Osteoblast (primary cell): ENCODE results near the gene SERPINH1. TPM values are rescaled to one million over a fixed set of nuclear protein-coding genes. Genes with fewer than 3 reads are reported as not detected.
A peak's percentile ranks its signal among the peaks of the same experiment; 100 is the strongest.

Experiments used
- DNase-seq: peaks from one replicate; pipeline ENCODE4 v3.0.0; 2011; ENCODE audit warnings: low spot score, mixed read lengths; ENCODE audit not compliant: insufficient read length; ENCODE audit errors: missing footprints
- H2AFZ ChIP-seq: 2 replicates; pipeline ENCODE4 v1.6.0; 2011; ENCODE audit warnings: mild to moderate bottlenecking, low read length
- H3K27ac ChIP-seq: 2 replicates; pipeline ENCODE4 v1.5.1; 2011; ENCODE audit warnings: mild to moderate bottlenecking, low read depth, low read length, moderate library complexity
- H3K27me3 ChIP-seq: 2 replicates; pipeline ENCODE4 v1.6.0; 2012; ENCODE audit warnings: mild to moderate bottlenecking, control low read depth, inconsistent platforms, low read length, moderate library complexity; ENCODE audit not compliant: insufficient read depth
- H3K36me3 ChIP-seq: 2 replicates; pipeline ENCODE4 v1.5.1; 2011; ENCODE audit warnings: mild to moderate bottlenecking, low read length, control low read depth, moderate library complexity; ENCODE audit not compliant: insufficient read depth
- H3K4me1 ChIP-seq: 2 replicates; pipeline ENCODE4 v1.5.1; 2011; ENCODE audit warnings: mild to moderate bottlenecking, low read length, control low read depth, moderate library complexity; ENCODE audit not compliant: insufficient read depth
- H3K4me2 ChIP-seq: 2 replicates; pipeline ENCODE4 v1.6.0; 2011; ENCODE audit warnings: mild to moderate bottlenecking, low read length; ENCODE audit not compliant: insufficient read depth
- H3K4me3 ChIP-seq: fragments of 200-600 bp; sonication (generic); 3 replicates; pipeline ENCODE4 v1.5.1; 2012; ENCODE audit warnings: mild to moderate bottlenecking, low read length, inconsistent platforms; ENCODE audit not compliant: insufficient read depth
- H3K79me2 ChIP-seq: 2 replicates; pipeline ENCODE4 v1.6.0; 2012; ENCODE audit warnings: mild to moderate bottlenecking, low read length, control low read depth, inconsistent platforms; ENCODE audit not compliant: insufficient read depth
- H3K9me3 ChIP-seq: 2 replicates; pipeline ENCODE4 v1.5.1; 2011; ENCODE audit warnings: low read depth, low read length, control low read depth
- H4K20me1 ChIP-seq: 2 replicates; pipeline ENCODE4 v1.6.0; 2012; ENCODE audit warnings: mild to moderate bottlenecking, low read length, control low read depth; ENCODE audit not compliant: insufficient read depth
- CTCF ChIP-seq: IDR thresholded peaks from 2 replicates; pipeline ENCODE4 v1.5.1; 2011; ENCODE audit warnings: mild to moderate bottlenecking, low read depth, low read length, moderate library complexity; ENCODE audit errors: extremely low read depth
- total RNA-seq: library from RNA; depleted of rRNA; stranded (reverse); fragments of >200 nt; gene quantifications from 2 replicates; pipeline ENCODE4 v1.2.3, GENCODE V29; 2012

The SERPINH1 gene
- total RNA-seq, 1 donor = 1,318 TPM

DNA sequence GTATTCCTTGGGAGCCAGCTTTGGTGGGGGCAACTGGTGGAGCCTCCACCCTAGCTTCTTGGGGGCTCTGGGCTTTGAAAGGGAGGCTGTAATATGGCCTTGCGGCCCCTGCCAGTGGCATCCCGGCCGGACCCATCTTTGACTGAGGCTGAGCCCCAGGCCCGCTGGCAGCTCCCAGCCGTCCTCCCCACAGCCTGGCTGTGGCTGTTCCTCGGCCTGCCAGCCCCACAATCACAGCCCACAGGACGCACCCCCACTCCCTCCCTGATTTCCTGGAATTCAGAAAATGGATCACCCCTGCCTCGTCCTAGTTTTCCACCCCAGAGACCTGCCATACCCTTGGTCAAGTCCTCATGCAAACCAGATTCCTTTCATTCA is 23.2 kb downstream of the SERPINH1 start:
- H2AFZ ChIP-seq = no peak overlapping the region
- no peak for TF ChIP-seq CTCF
- H3K4me3 ChIP-seq = no peak overlapping the region
- H3K27ac ChIP-seq = no peak overlapping the region
- H3K79me2 ChIP-seq = no peaks in the 10 kb centered on the region
- no peaks in the 10 kb centered on the region for H3K9me3 ChIP-seq
- no peak overlapping the region for H3K4me2 ChIP-seq
- no peaks in the 10 kb centered on the region for H3K27me3 ChIP-seq
- peaks cover 15% of the 10 kb centered on the region for H3K4me1 ChIP-seq
- DNase-seq = peak; percentile 8
- no peaks in the 10 kb centered on the region for H4K20me1 ChIP-seq
- no peaks in the 10 kb centered on the region for H3K36me3 ChIP-seq

DNA sequence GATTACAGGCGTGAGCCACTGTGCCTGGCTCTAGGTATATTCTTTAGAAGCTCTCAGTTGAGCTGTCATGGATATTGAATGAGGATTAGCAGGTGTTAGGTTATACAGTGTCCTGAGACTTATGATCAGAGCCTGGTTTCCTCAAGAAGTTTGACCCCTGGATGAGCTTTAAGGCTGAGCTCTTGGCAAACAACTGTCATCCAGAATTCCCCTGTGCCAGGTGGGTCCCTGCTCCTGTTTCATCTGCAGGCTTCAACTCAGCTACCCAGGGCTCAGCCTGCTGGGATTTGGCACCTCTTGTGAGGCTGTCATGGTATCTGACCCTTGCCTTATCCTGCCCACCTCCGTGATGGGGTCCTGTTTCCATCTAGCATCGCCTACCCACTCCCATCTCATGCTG is 24.3 kb downstream of the SERPINH1 start:
- H3K79me2 ChIP-seq = no peaks in the 10 kb centered on the region
- H3K9me3 ChIP-seq = no peaks in the 10 kb centered on the region
- H3K4me2 ChIP-seq = no peak overlapping the region
- no peak for TF ChIP-seq CTCF
- H3K27me3 ChIP-seq = no peaks in the 10 kb centered on the region
- H3K4me1 ChIP-seq = peaks cover 15% of the 10 kb centered on the region
- H4K20me1 ChIP-seq = no peaks in the 10 kb centered on the region
- no peak overlapping the region for H3K4me3 ChIP-seq
- DNase-seq = peak; percentile 50
- H3K36me3 ChIP-seq = no peaks in the 10 kb centered on the region
- no peak overlapping the region for H2AFZ ChIP-seq
- H3K27ac ChIP-seq = no peak overlapping the region

GRCh38 chr11:75588051-75588481 is 26.0 kb downstream of the SERPINH1 start:
- Histone ChIP-seq H3K4me2 (no peak overlapping the region), H3K4me3 (no peak overlapping the region), H3K36me3 (no peaks in the 10 kb centered on the region), H3K79me2 (no peaks in the 10 kb centered on the region), H3K27me3 (no peaks in the 10 kb centered on the region), H4K20me1 (no peaks in the 10 kb centered on the region), H3K27ac (no peak overlapping the region), H3K4me1 (peaks cover 6% of the 10 kb centered on the region), H3K9me3 (no peaks in the 10 kb centered on the region), H2AFZ (no peak overlapping the region)
- no peak for DNase-seq
- no peak for TF ChIP-seq CTCF

DNA sequence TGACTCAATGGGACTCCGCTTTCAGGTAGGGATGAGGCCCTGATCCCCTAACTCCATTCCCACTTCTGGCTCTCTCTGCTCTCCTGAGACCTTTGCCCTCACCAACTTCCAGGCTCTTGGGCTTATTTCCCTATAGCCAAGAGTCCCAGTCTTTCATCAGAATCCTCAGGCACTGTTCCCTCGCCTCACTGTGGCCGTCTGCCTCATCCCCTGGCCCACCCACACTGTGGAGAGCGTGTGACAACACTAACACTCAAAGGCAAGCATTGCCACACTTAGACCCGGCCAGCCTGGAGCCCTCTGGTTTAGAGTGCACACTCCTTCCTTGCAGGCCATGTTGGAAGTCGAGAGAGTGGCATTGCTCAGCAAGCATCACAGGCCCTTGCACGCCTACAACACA is 27.0 kb downstream of the SERPINH1 start:
- no peaks in the 10 kb centered on the region for H3K36me3 ChIP-seq
- H2AFZ ChIP-seq = no peak overlapping the region
- DNase-seq = no peak
- H3K9me3 ChIP-seq = no peaks in the 10 kb centered on the region
- no peak overlapping the region for H3K4me3 ChIP-seq
- no peak overlapping the region for H3K4me2 ChIP-seq
- peaks cover 4% of the 10 kb centered on the region for H3K4me1 ChIP-seq
- no peaks in the 10 kb centered on the region for H3K27me3 ChIP-seq
- no peaks in the 10 kb centered on the region for H4K20me1 ChIP-seq
- no peak overlapping the region for H3K27ac ChIP-seq
- TF ChIP-seq CTCF = no peak
- H3K79me2 ChIP-seq = no peaks in the 10 kb centered on the region
